ENCODE data around the gene GNRHR. TPM values are rescaled to one million over a fixed set of nuclear protein-coding genes. Genes with fewer than 3 reads are reported as not detected.

The GNRHR gene

GRCh38 chr4:67691328-67691727 is 62.9 kb downstream of the GNRHR start:
- Histone ChIP-seq H3K9ac (ENCODE audit: low read depth, low read length, poor library complexity) (no peak overlapping the region), H3K18ac (ENCODE audit: low read length) (no peak overlapping the region), H3K27me3 (ENCODE audit: control insufficient read depth in 3 of 3, insufficient read depth in 3 of 3, low read depth in 1 of 3, low read length in 3 of 3) (no peaks in the 10 kb centered on the region), H3K4me2 (ENCODE audit: insufficient read depth, low read length, poor library complexity, severe bottlenecking) (no peak overlapping the region), H3K23ac (ENCODE audit: low read depth, low read length, poor library complexity) (no peak overlapping the region), H3K9me3 (replicated peaks in 1 of 2; ENCODE audit: control insufficient read depth in 2 of 2, insufficient read depth in 1 of 2, low read depth in 1 of 2, low read length in 2 of 2) (peaks cover 0 to 9% of the 10 kb centered on the region in 2 donors), H3K4ac (ENCODE audit: low read length) (no peak overlapping the region), H2AFZ (ENCODE audit: low read length) (no peak overlapping the region), H2BK120ac (ENCODE audit: low read depth, low read length) (no peak overlapping the region), H3K14ac (ENCODE audit: low read length) (no peak overlapping the region), H3K36me3 (replicated peaks in 1 of 2; ENCODE audit: control insufficient read depth in 2 of 2, insufficient read depth in 2 of 2, low read length in 2 of 2) (peaks cover 3 to 78% of the 10 kb centered on the region in 2 donors), H2AK5ac (ENCODE audit: low read depth, low read length) (no peak overlapping the region), H2BK15ac (ENCODE audit: low read length) (no peak overlapping the region), H3K4me3 (ENCODE audit: low read length in 2 of 2) (no peak overlapping the region), H2BK5ac (ENCODE audit: low read length) (no peak overlapping the region), H3K79me1 (ENCODE audit: low read depth, low read length) (no peaks in the 10 kb centered on the region), H4K91ac (ENCODE audit: low read depth, low read length, poor library complexity) (no peak overlapping the region), H3K4me1 (ENCODE audit: control insufficient read depth in 2 of 2, insufficient read depth in 1 of 2, low read depth in 1 of 2, low read length in 2 of 2) (no peaks in the 10 kb centered on the region), H2BK12ac (ENCODE audit: low read length) (no peak overlapping the region), H3K27ac (replicated peaks; ENCODE audit: low read length) (no peak overlapping the region), H4K8ac (ENCODE audit: low read depth, low read length) (no peak overlapping the region)
- no peak for DNase-seq (ENCODE audit: low spot score)

Small RNAs within 50 kb of the gene (small RNA-seq; reads per million reads assigned to genes)
- gene RF00091 (ENCODE audit: insufficient read depth): not detected
